GM19351 (cell line): ENCODE results near the gene XRN2.
"Not testable (repeated sequence)": the region's sequence is repeated elsewhere in the genome, so short reads cannot be mapped to it uniquely, and the experiment has no call there.

Experiments
- ATAC-seq: cut with Tn5 transposase; IDR thresholded peaks from one replicate; pipeline ENCODE4 v1.9.1; 2021; ENCODE audit warnings: mild to moderate bottlenecking, moderate library complexity; ENCODE audit not compliant: unreplicated experiment

Gene XRN2

GRCh38 chr20:21342656-21343345 lies 39.7 kb downstream of the XRN2 start:
- no peak for ATAC-seq

GRCh38 chr20:21344206-21344900 lies 41.2 kb downstream of the XRN2 start:
- no peak for ATAC-seq

GRCh38 chr20:21344961-21345360 lies 41.8 kb downstream of the XRN2 start:
- ATAC-seq: no peak

- ATAC-seq: no peak
These were observed 49.6 kb downstream of the XRN2 start for GRCh38 chr20:21352703-21353102.

GRCh38 chr20:21353236-21353635 lies 50.1 kb downstream of the XRN2 start:
- ATAC-seq: no peak

- no peak for ATAC-seq
These were observed 52.9 kb downstream of the XRN2 start for GRCh38 chr20:21355981-21356380.

- ATAC-seq: no peak
These were observed 53.3 kb downstream of the XRN2 start for GRCh38 chr20:21356386-21356785.

- ATAC-seq: no peak
These were observed 54.7 kb downstream of the XRN2 start for GRCh38 chr20:21357844-21358243.

- no peak for ATAC-seq
These were observed 55.6 kb downstream of the XRN2 start for GRCh38 chr20:21358737-21359136.

- ATAC-seq: no peak
These were observed 57.6 kb downstream of the XRN2 start for GRCh38 chr20:21360705-21361104.

GRCh38 chr20:21361266-21361665 lies 58.1 kb downstream of the XRN2 start:
- ATAC-seq: no peak

GRCh38 chr20:21364413-21364812 lies 61.3 kb downstream of the XRN2 start:
- no peak for ATAC-seq

- ATAC-seq: no peak
These were observed 62.6 kb downstream of the XRN2 start for GRCh38 chr20:21365771-21366170.

GRCh38 chr20:21366273-21366672 lies 63.1 kb downstream of the XRN2 start:
- ATAC-seq: not testable (repeated sequence)

- ATAC-seq: no peak
These were observed 65.7 kb downstream of the XRN2 start for GRCh38 chr20:21368791-21369190.

GRCh38 chr20:21371193-21371592 lies 68.1 kb downstream of the XRN2 start:
- no peak for ATAC-seq

GRCh38 chr20:21372016-21372415 lies 68.9 kb downstream of the XRN2 start:
- no peak for ATAC-seq

GRCh38 chr20:21373436-21373835 lies 70.3 kb downstream of the XRN2 start:
- no peak for ATAC-seq

- no peak for ATAC-seq
These were observed 73.5 kb downstream of the XRN2 start for GRCh38 chr20:21376626-21377025.

- ATAC-seq: no peak
These were observed 74.6 kb downstream of the XRN2 start for GRCh38 chr20:21377701-21378100.

- no peak for ATAC-seq
These were observed 75.1 kb downstream of the XRN2 start for GRCh38 chr20:21378259-21378658.

- ATAC-seq: no peak
These were observed 77.6 kb downstream of the XRN2 start for GRCh38 chr20:21380711-21381110.

- ATAC-seq: no peak
These were observed 78.5 kb downstream of the XRN2 start for GRCh38 chr20:21381619-21382018.
